Spleen (tissue), 7 donors: ENCODE measurements around the gene HIVEP3.

Experiments used
- CTCF ChIP-seq, 11 experiments: fragments of 200-600 bp in 7 of 11; fragments of 450-650 bp in 4 of 11; sonication (generic) in 4 of 11; IDR thresholded peaks in 8 of 11; conservative IDR thresholded peaks in 3 of 11; 1 replicate in 7 of 11; 2 replicates in 4 of 11; pipeline versions ENCODE4 v1.4.0 to v1.8.0; 2016 to 2021; ENCODE audit warnings: antibody characterized with exemption in 11 of 11, inconsistent platforms in 4 of 11, mild to moderate bottlenecking in 1 of 11
- POLR2A ChIP-seq, 3 donors: fragments of 450-650 bp; IDR thresholded peaks; one replicate each; pipeline ENCODE4 v1.5.1; 2017; ENCODE audit warnings: antibody characterized with exemption in 3 of 3, mild to moderate bottlenecking in 1 of 3
- donor health status: DM: no; HTN: no; CAD: no; lungs with moderate emphysema.
- donor health status: DM: no; HTN: no; CAD: no.
- donor health status: DM: no; HTN: no; CAD: no.

GRCh38 chr1:41807390-41807789 is 111.3 kb downstream of the HIVEP3 start:
- TF ChIP-seq CTCF (IDR thresholded peaks at IDR 0.05 in 8 of 11, conservative IDR thresholded peaks at IDR 0.05 in 3 of 11): no peak
- no peak for TF ChIP-seq POLR2A (IDR thresholded peaks at IDR 0.05)
